Skeletal muscle tissue (tissue), 4 donors: ENCODE measurements around the gene TNFRSF18. TPM values are rescaled to one million over a fixed set of nuclear protein-coding genes. Genes with fewer than 3 reads are reported as not detected.

Experiments
- H3K27ac ChIP-seq: one replicate; pipeline ENCODE4 v1.7.0; 2013; ENCODE audit warnings: mild to moderate bottlenecking, low read depth, low read length, inconsistent platforms
- H3K27me3 ChIP-seq, 3 donors: one replicate each; pipeline ENCODE4 v1.7.0; 2013; ENCODE audit warnings: low read length in 3 of 3; ENCODE audit not compliant: control insufficient read depth in 3 of 3, insufficient read depth in 3 of 3
- H3K36me3 ChIP-seq, 3 donors: one replicate each; pipeline ENCODE4 v1.7.0; 2013; ENCODE audit warnings: low read length in 3 of 3; ENCODE audit not compliant: control insufficient read depth in 3 of 3, insufficient read depth in 3 of 3
- H3K4me1 ChIP-seq, 3 donors: one replicate each; pipeline ENCODE4 v1.7.0; 2013; ENCODE audit warnings: low read length in 3 of 3, mild to moderate bottlenecking in 3 of 3; ENCODE audit not compliant: control insufficient read depth in 3 of 3, insufficient read depth in 3 of 3
- H3K4me3 ChIP-seq, 3 donors: one replicate each; pipeline ENCODE4 v1.7.0; 2013; ENCODE audit warnings: low read length in 3 of 3
- H3K9ac ChIP-seq, 3 donors: one replicate each; pipeline ENCODE4 v1.7.0; 2013; ENCODE audit warnings: low read length in 3 of 3, mild to moderate bottlenecking in 3 of 3, moderate library complexity in 2 of 3, low read depth in 1 of 3
- H3K9me3 ChIP-seq, 3 donors: one replicate each; pipeline ENCODE4 v1.7.0; 2013; ENCODE audit warnings: low read length in 3 of 3; ENCODE audit not compliant: control insufficient read depth in 3 of 3
- total RNA-seq: library from RNA; depleted of rRNA; stranded (reverse); fragments of >200 nt; gene quantifications from one replicate; pipeline ENCODE4 v1.2.3, GENCODE V29; 2014
- donor health status: Osteomylitis.

The TNFRSF18 gene
- total RNA-seq, 1 donor from 2014 or later, result 1.6 TPM

- no peaks in the 10 kb centered on the region for H3K36me3 ChIP-seq
- no peaks in the 10 kb centered on the region for H3K9me3 ChIP-seq
- peaks cover 14 to 28% (median 26%) of the 10 kb centered on the region in 3 donors for H3K27me3 ChIP-seq
- H3K4me3 ChIP-seq, result no peak within 1 kb of the TSS
- H3K4me1 ChIP-seq, result no peaks in the 10 kb centered on the region
- H3K27ac ChIP-seq, result no peak within 1 kb of the TSS
- H3K9ac ChIP-seq, result peak within 1 kb of the TSS in 1 of 3 donors; percentile 33
These were observed 40.4 kb upstream of the TNFRSF18 start, which contains the start of gene C1QTNF12 for GRCh38 chr1:1246577-1247340. TSS of gene C1QTNF12 (minus strand) at chr1:1246722. CDS start at chr1:1246690, 32 bp downstream.

GRCh38 chr1:1245817-1246576 is 39.6 kb upstream of the TNFRSF18 start:
- no peaks in the 10 kb centered on the region for H3K4me1 ChIP-seq
- H3K36me3 ChIP-seq, result no peaks in the 10 kb centered on the region
- peaks cover 14 to 33% (median 29%) of the 10 kb centered on the region in 3 donors for H3K27me3 ChIP-seq
- H3K4me3 ChIP-seq, result no peak overlapping the region
- H3K9me3 ChIP-seq, result no peaks in the 10 kb centered on the region
- H3K9ac ChIP-seq, result peak overlapping the region in 1 of 3 donors; percentile 33
- no peak overlapping the region for H3K27ac ChIP-seq

- no peaks in the 10 kb centered on the region for H3K36me3 ChIP-seq
- no peak overlapping the region for H3K27ac ChIP-seq
- H3K4me3 ChIP-seq, result no peak overlapping the region
- H3K9ac ChIP-seq, result no peak overlapping the region
- no peaks in the 10 kb centered on the region for H3K9me3 ChIP-seq
- H3K4me1 ChIP-seq, result no peaks in the 10 kb centered on the region
- H3K27me3 ChIP-seq, result peaks cover 14 to 37% (median 29%) of the 10 kb centered on the region in 3 donors
These were observed 38.9 kb upstream of the TNFRSF18 start for GRCh38 chr1:1245178-1245816.

GRCh38 chr1:1244192-1244811 is 37.9 kb upstream of the TNFRSF18 start:
- Histone ChIP-seq H3K27me3 (peaks cover 24 to 47% (median 39%) of the 10 kb centered on the region in 3 donors), H3K36me3 (no peaks in the 10 kb centered on the region), H3K9ac (no peak overlapping the region), H3K9me3 (no peaks in the 10 kb centered on the region), H3K27ac (no peak overlapping the region), H3K4me3 (peak overlapping the region in 1 of 3 donors; percentile 41), H3K4me1 (peaks cover 0 to 4% (median 0%) of the 10 kb centered on the region in 3 donors)

GRCh38 chr1:1243807-1244191 is 37.4 kb upstream of the TNFRSF18 start:
- Histone ChIP-seq H3K4me1 (peaks cover 0 to 4% (median 2%) of the 10 kb centered on the region in 3 donors), H3K27ac (no peak overlapping the region)

GRCh38 chr1:1243266-1243660 is 36.9 kb upstream of the TNFRSF18 start:
- H3K4me1 ChIP-seq, result peaks cover under 1 to 7% (median 3%) of the 10 kb centered on the region in 3 donors
- no peak overlapping the region for H3K27ac ChIP-seq
- no peaks in the 10 kb centered on the region for H3K36me3 ChIP-seq
- no peak overlapping the region for H3K4me3 ChIP-seq
- no peak overlapping the region for H3K9ac ChIP-seq
- peaks cover 33 to 57% (median 48%) of the 10 kb centered on the region in 3 donors for H3K27me3 ChIP-seq
- H3K9me3 ChIP-seq, result no peaks in the 10 kb centered on the region

More at GRCh38 chr1:1243807-1244191, 37.4 kb upstream of the TNFRSF18 start:
- Histone ChIP-seq H3K27me3 (peaks cover 28 to 52% (median 43%) of the 10 kb centered on the region in 3 donors), H3K9ac (no peak overlapping the region), H3K4me3 (peak overlapping the region in 1 of 3 donors; percentile 41), H3K9me3 (no peaks in the 10 kb centered on the region), H3K36me3 (no peaks in the 10 kb centered on the region)

GRCh38 chr1:1242461-1243265 is 36.3 kb upstream of the TNFRSF18 start:
- H3K27ac ChIP-seq, result no peak overlapping the region
- H3K9me3 ChIP-seq, result no peaks in the 10 kb centered on the region
- no peak overlapping the region for H3K4me3 ChIP-seq
- no peak overlapping the region for H3K9ac ChIP-seq
- H3K27me3 ChIP-seq, result peaks cover 35 to 59% (median 52%) of the 10 kb centered on the region in 3 donors
- H3K36me3 ChIP-seq, result no peaks in the 10 kb centered on the region
- peaks cover 3 to 9% (median 4%) of the 10 kb centered on the region in 3 donors for H3K4me1 ChIP-seq

GRCh38 chr1:1241588-1242219 is 35.3 kb upstream of the TNFRSF18 start:
- no peak overlapping the region for H3K9ac ChIP-seq
- no peaks in the 10 kb centered on the region for H3K36me3 ChIP-seq
- H3K4me1 ChIP-seq, result peaks cover 3 to 9% (median 8%) of the 10 kb centered on the region in 3 donors
- no peak overlapping the region for H3K4me3 ChIP-seq
- H3K27ac ChIP-seq, result no peak overlapping the region
- no peaks in the 10 kb centered on the region for H3K9me3 ChIP-seq
- peaks cover 36 to 59% (median 51%) of the 10 kb centered on the region in 3 donors for H3K27me3 ChIP-seq
